ENCODE measurements around the gene SLC16A8.

DNA sequence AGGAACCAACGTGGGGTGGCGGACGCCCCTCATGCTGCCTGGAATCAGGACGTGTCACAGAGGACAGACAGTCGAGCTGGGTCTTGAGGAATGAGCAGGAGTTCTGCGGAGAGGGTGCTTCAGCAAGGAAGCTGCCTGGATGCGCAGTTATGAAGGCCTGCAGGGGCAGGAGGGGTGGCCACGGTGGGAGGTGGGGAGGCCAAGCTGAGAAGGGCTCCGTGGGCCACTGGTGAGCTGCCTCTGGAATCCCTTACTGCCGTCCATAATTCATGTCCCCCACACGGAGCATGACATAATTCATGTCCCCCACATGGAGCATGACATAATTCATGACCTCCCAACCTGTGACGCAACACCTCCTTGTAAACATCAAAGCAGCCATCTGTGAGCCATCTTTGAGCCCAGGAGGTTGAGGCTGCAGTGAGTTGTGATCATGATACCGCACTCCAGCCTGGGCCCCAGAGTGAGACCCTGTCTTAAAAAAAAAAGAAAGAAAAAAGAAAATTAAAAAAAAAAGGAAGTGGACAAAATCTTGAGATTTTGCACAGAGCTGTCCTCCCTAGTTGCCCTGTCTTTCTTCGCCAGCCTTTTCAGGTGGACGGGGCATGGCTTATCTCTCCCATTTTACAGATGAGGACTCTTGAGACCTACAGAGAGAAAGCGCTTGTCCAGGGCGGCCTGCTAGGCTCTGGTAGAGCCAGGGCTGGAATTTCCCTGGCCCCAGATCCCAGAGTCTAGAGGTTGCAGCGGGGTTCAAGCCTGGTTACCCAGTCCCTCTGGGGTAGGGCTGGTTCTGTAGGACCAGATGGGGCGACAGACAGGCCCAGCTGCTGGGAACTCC lies 51.1 kb downstream of the SLC16A8 start:
- TF ChIP-seq CTCF (conservative IDR thresholded peaks at IDR 0.05; ENCODE audit: low read depth in 2 of 2) (no peak), CREB1 (CRISPR knock-in tag; IDR thresholded peaks at IDR 0.05; ENCODE audit: low read depth) (no peak), NANOG (IDR thresholded peaks at IDR 0.05; ENCODE audit: borderline replicate concordance) (no peak), POLR2AphosphoS5 (IDR thresholded peaks at IDR 0.05; ENCODE audit: low read depth) (no peak), ZNF331 (CRISPR knock-in tag; IDR thresholded peaks at IDR 0.05; ENCODE audit: low read depth) (no peak), JUNB (IDR thresholded peaks at IDR 0.05; ENCODE audit: unreplicated experiment) (no peak), EZH2 (IDR thresholded peaks at IDR 0.05; ENCODE audit: low read depth, unreplicated experiment) (no peak), ZNF462 (CRISPR knock-in tag; IDR thresholded peaks at IDR 0.05) (no peak), EZH2phosphoT487 (IDR thresholded peaks at IDR 0.05; ENCODE audit: unreplicated experiment) (no peak), STAT1 (IDR thresholded peaks at IDR 0.05; ENCODE audit: unreplicated experiment) (no peak)
- TF ChIP-seq, protein P1, sequence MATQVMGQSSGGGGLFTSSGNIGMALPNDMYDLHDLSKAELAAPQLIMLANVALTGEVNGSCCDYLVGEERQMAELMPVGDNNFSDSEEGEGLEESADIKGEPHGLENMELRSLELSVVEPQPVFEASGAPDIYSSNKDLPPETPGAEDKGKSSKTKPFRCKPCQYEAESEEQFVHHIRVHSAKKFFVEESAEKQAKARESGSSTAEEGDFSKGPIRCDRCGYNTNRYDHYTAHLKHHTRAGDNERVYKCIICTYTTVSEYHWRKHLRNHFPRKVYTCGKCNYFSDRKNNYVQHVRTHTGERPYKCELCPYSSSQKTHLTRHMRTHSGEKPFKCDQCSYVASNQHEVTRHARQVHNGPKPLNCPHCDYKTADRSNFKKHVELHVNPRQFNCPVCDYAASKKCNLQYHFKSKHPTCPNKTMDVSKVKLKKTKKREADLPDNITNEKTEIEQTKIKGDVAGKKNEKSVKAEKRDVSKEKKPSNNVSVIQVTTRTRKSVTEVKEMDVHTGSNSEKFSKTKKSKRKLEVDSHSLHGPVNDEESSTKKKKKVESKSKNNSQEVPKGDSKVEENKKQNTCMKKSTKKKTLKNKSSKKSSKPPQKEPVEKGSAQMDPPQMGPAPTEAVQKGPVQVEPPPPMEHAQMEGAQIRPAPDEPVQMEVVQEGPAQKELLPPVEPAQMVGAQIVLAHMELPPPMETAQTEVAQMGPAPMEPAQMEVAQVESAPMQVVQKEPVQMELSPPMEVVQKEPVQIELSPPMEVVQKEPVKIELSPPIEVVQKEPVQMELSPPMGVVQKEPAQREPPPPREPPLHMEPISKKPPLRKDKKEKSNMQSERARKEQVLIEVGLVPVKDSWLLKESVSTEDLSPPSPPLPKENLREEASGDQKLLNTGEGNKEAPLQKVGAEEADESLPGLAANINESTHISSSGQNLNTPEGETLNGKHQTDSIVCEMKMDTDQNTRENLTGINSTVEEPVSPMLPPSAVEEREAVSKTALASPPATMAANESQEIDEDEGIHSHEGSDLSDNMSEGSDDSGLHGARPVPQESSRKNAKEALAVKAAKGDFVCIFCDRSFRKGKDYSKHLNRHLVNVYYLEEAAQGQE (IDR thresholded peaks at IDR 0.05; ENCODE audit: unreplicated experiment): no peak
- TF ChIP-seq, protein P2, sequence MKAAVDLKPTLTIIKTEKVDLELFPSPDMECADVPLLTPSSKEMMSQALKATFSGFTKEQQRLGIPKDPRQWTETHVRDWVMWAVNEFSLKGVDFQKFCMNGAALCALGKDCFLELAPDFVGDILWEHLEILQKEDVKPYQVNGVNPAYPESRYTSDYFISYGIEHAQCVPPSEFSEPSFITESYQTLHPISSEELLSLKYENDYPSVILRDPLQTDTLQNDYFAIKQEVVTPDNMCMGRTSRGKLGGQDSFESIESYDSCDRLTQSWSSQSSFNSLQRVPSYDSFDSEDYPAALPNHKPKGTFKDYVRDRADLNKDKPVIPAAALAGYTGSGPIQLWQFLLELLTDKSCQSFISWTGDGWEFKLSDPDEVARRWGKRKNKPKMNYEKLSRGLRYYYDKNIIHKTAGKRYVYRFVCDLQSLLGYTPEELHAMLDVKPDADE (IDR thresholded peaks at IDR 0.05): no peak
